ENCODE data around the gene PCDH8.

The PCDH8 gene

GRCh38 chr13:52810526-52810925, 37.9 kb downstream of the PCDH8 start:
- DNase-seq, result no peak

- no peak for DNase-seq
Measured at GRCh38 chr13:52810011-52810410, 38.4 kb downstream of the PCDH8 start.

GRCh38 chr13:52809310-52809769, 39.1 kb downstream of the PCDH8 start:
- peak; percentile 61 for DNase-seq

- no peak for DNase-seq
Measured at GRCh38 chr13:52808842-52809219, 39.6 kb downstream of the PCDH8 start.

GRCh38 chr13:52806029-52806428, 42.4 kb downstream of the PCDH8 start:
- DNase-seq, result no peak

- DNase-seq, result no peak
Measured at GRCh38 chr13:52804202-52804641, 44.2 kb downstream of the PCDH8 start.

- no peak for DNase-seq
Measured at GRCh38 chr13:52800856-52801255, 47.6 kb downstream of the PCDH8 start.

- DNase-seq, result no peak
Measured at GRCh38 chr13:52798770-52799430, 49.5 kb downstream of the PCDH8 start.

GRCh38 chr13:52797176-52797575, 51.3 kb downstream of the PCDH8 start:
- no peak for DNase-seq

GRCh38 chr13:52794589-52794988, 53.9 kb downstream of the PCDH8 start:
- no peak for DNase-seq

- no peak for DNase-seq
Measured at GRCh38 chr13:52793515-52794061, 54.9 kb downstream of the PCDH8 start.

Measured in stimulated activated CD4-positive, alpha-beta T cell treated with anti-CD3 and anti-CD28 coated beads, Interleukin-15, amount 100 ng/mL, for 24 hours (primary cell).